Measurements from ENCODE around the gene CFDP1. TPM values are rescaled to one million over a fixed set of nuclear protein-coding genes. Genes with fewer than 3 reads are reported as not detected.
A peak's percentile ranks its signal among the peaks of the same experiment; 100 is the strongest.

The CFDP1 gene
- total and polyA plus RNA-seq, 2 of the 13 experiments (the other 11 are each of a cell fraction or from before 2014, with no cell fraction given), result 78.6 to 153 TPM

- ChIA-PET POLR2A (interaction anchor here (1.1 to 9.3 kb wide), 9 partner anchors 15 to 119 kb away, joined by 3 to 151 read pairs (median 4); partner anchors contain the start of gene BCAR1), CTCF (ENCODE audit: low intra/inter-chr PET ratio, low total read pairs) (no interaction called here)
- DNase-seq (ENCODE audit: low spot score) (no peak), ATAC-seq (no peak), FAIRE-seq (no peak)
- peaks cover 35% of the 10 kb centered on the region for H3K79me2 ChIP-seq (ENCODE audit: insufficient read depth, low read length)
- TF ChIP-seq ZNF383 (CRISPR knock-in tag; IDR thresholded peaks at IDR 0.05; ENCODE audit: borderline replicate concordance) (0 out of 2 replicates have a peak, but pooled peaks have one; percentile 7), HNRNPL (IDR thresholded peaks at IDR 0.05; ENCODE audit: low read depth, low read length) (peak; percentile 89), ZNF572 (CRISPR knock-in tag; IDR thresholded peaks at IDR 0.05) (0 out of 2 replicates have a peak, but pooled peaks have one; percentile 59), RBM39 (IDR thresholded peaks at IDR 0.05; ENCODE audit: low read depth, low read length, poor library complexity, severe bottlenecking) (peak; percentile 15), ZNF724P (CRISPR knock-in tag; IDR thresholded peaks at IDR 0.05; ENCODE audit: borderline replicate concordance) (0 out of 2 replicates have a peak, but pooled peaks have one; percentile 48), ZNF790 (CRISPR knock-in tag; IDR thresholded peaks at IDR 0.05; ENCODE audit: borderline replicate concordance) (no peak), FOXO4 (CRISPR knock-in tag; conservative IDR thresholded peaks at IDR 0.05) (0 out of 2 replicates have a peak, but pooled peaks have one; percentile 2), ZNF282 (IDR thresholded peaks at IDR 0.05; ENCODE audit: partially characterized antibody) (no peak), ZNF574 (CRISPR knock-in tag; IDR thresholded peaks at IDR 0.05) (no peak), ATF7 (IDR thresholded peaks at IDR 0.05) (no peak), ATF7 (CRISPR knock-in tag; IDR thresholded peaks at IDR 0.05) (0 out of 2 replicates have a peak, but pooled peaks have one; percentile 1), REPIN1 (CRISPR knock-in tag; IDR thresholded peaks at IDR 0.05; ENCODE audit: borderline replicate concordance, low read depth) (no peak), ZNF30 (CRISPR knock-in tag; IDR thresholded peaks at IDR 0.05) (no peak), ZNF761 (CRISPR knock-in tag; conservative IDR thresholded peaks at IDR 0.05) (peak; percentile 26; the same call in 1 of the 2 replicates)
- H3K4me1 ChIP-seq (ENCODE audit: insufficient read depth, low read length), result peaks cover 69% of the 10 kb centered on the region
- in situ Hi-C loops (cut with HindIII; ENCODE audit: extremely low pct_ligation_motif_present, low pct_unique_long_range_greater_than_20kb) (loop anchor here (5.0 kb wide), 1 partner anchor 40 kb away; no protein-coding TSS in a partner anchor), intact Hi-C loops (cut with micrococcal nuclease; ENCODE audit: unreplicated experiment) (loop anchor here (1.0 kb wide), 1 partner anchor 34 kb away; no protein-coding TSS in a partner anchor)
- no peak overlapping the region for H3K27ac ChIP-seq (ENCODE audit: extremely low read length, insufficient read depth, low read length)
- H4K20me1 ChIP-seq (ENCODE audit: insufficient read depth, low read length), result peaks cover 19% of the 10 kb centered on the region
- 82% methylated on average over 19 of the region's 27 CpGs for WGBS (ENCODE audit: low lambda C conversion rate)
- H3K9ac ChIP-seq (ENCODE audit: insufficient read depth, low read depth, low read length), result peak overlapping the region; percentile 96
- H3K27me3 ChIP-seq (ENCODE audit: control insufficient read depth in 1 of 2, insufficient read depth in 2 of 2, low read length in 2 of 2), result no peaks in the 10 kb centered on the region
- peaks cover 0 to 1% of the 10 kb centered on the region in 2 experiments; a peak in 1 of 5 replicates for H3K36me3 ChIP-seq (replicated peaks in 1 of 2; ENCODE audit: control insufficient read depth in 1 of 2, insufficient read depth in 2 of 2, low read length in 2 of 2)
- peak overlapping the region; percentile 98 for H3K4me2 ChIP-seq (ENCODE audit: low read depth, low read length)
- H3K4me3 ChIP-seq (replicated peaks in 1 of 3; ENCODE audit: insufficient read depth in 1 of 3, low read depth in 2 of 3, low read length in 3 of 3), result peak overlapping the region in 2 of 3 experiments; percentile 92 to 96; a peak in 3 of 6 replicates
- H3K9me3 ChIP-seq (ENCODE audit: low read length), result no peaks in the 10 kb centered on the region
- no peak overlapping the region for H2AFZ ChIP-seq (ENCODE audit: low read length)
- BruUV-seq (replicated peaks), result no TSS peak
These were observed 166.3 kb downstream of the CFDP1 start for GRCh38 chr16:75266738-75267630.

Measured in HepG2 (cell line).